Hematopoietic multipotent progenitor cell treated with erythropoietin and hydrocortisone succinate and interleukin-3 and kit ligand, for 4 days (in vitro differentiated cells): ENCODE results near the gene MPV17.
"Not testable (repeated sequence)": the region's sequence is repeated elsewhere in the genome, so short reads cannot be mapped to it uniquely, and the experiment has no call there.

Experiments
- DNase-seq: peaks from one replicate; pipeline ENCODE4 v3.0.0-alpha.2; 2015

The MPV17 gene, protein sequence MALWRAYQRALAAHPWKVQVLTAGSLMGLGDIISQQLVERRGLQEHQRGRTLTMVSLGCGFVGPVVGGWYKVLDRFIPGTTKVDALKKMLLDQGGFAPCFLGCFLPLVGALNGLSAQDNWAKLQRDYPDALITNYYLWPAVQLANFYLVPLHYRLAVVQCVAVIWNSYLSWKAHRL

DNA sequence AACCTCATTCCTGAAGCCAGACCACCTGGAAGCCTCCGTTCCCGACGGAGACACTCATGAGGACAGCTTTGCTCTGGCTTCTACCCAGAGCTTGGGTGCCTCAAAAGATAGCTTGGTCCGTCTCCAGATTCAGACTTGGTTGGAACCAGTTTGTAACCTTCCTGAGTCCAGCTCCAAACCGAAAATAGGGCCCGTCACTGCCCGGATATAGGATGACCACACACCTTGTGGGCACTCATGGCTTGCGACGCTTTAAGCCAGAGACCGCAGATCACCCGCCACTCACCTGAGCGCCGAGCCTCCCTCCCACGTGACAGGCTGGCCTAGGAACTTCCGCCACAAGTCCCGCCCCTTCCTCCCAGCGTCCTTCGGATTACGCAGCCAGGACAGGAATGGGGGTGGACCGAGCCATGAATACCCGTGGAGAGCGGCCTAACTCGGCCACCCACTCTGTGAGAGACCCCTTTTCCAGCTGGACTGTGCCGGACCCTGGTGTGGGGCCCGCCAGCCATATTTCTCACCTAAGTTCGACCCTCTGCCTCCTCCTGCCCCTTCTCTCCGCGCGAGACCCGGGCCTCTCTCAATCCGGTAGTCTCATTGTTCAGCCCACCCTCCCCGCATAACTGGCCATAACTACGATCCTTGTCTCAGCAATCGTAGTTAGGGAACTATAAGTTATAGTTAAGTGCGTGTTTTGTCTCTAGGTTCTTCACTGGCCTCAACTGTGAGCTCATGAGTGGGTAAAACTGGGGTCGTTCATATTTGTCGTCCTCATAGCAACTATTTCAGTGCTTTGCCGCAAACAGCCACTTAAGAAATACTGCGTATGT, at the start of gene MPV17:
TSS of gene MPV17 (minus strand) at position 332 of the 830 bp plus-strand sequence. CDS start 580 bp downstream, outside the sequence.
- peak; percentile 97 for DNase-seq

DNA sequence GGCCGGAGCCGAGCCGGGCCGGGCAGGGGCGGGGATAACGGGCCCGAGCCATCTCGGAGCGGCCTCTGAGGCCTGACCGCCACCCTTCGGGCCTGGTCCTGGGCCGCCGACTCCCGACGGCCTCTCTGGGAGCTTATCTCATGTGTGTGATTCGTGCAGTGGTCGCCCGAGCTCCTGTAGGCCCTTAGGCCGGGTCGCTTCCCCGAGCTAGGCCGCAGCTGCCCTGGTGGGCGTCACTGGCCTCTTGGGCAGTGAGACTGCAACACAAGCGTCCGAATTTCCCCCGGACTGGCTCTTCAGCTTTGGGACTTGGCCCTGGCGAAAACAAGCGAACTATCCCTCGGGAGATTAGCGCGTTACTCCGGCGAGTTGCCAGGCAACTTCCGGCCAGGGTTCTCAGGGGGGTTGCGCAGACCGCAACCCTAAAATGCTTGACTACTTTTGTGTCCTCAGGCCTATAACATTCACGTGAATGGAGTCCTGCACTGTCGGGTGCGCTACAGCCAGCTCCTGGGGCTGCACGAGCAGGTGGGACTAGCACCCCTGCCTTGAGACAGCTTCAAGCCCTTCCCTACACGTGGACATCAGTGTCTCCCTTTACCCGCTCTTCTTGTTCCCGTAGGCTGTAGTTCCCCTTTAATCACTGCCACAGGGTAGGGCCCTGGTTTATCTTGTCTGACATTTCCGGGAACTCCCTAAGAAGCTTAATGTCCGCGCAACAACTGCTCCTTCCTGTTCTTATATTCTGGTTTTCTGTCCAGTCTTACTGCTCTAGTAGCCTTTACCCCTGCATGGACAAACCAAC, 48.1 kb upstream of the MPV17 start:
- peak; percentile 93 for DNase-seq

DNA sequence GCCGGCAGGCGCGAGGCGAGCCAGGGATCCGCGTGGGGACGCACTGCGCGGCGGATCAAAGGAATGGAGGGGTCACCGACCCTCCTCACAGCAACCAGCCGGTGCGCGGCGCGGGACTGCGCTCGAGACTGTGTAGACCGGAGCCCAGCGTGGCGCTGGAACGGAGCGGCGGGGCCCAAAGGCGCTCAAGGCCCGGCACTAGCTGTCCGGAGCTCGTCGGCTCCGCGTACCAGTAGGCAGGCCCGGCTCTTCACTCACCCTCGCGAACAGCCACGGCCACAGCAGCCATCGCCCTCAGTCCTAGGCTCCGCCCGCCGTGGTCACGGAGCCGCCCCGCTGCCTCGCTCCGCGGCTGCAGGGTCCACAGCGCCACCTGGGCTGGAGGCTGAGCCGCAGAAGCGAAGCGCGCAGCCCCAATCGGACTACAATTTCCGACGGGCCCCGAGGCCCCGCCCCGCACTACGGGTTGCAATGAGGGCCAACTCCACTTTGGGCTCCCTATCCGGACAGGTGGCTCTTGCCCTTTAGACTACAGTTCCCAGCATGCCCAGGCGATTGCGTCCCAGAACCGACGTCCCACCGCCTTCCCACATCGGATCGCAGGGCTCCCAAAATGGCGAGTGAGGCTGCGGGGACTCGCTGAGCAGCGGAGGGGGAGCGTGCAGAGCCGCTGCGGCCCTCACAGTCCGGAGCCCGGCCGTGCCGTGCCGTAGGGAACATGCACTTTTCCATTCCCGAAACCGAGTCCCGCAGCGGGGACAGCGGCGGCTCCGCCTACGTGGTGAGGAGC, 47.3 kb upstream of the MPV17 start, which contains the start of the genes EIF2B4 and SNX17:
TSS of gene EIF2B4 (minus strand) at position 313 of the 790 bp plus-strand sequence. CDS start at position 289, 24 bp downstream.
TSS of gene SNX17 (plus strand) at position 591 of the 790 bp plus-strand sequence. CDS start at position 719, 128 bp downstream.
- DNase-seq: peak; percentile 100

DNA sequence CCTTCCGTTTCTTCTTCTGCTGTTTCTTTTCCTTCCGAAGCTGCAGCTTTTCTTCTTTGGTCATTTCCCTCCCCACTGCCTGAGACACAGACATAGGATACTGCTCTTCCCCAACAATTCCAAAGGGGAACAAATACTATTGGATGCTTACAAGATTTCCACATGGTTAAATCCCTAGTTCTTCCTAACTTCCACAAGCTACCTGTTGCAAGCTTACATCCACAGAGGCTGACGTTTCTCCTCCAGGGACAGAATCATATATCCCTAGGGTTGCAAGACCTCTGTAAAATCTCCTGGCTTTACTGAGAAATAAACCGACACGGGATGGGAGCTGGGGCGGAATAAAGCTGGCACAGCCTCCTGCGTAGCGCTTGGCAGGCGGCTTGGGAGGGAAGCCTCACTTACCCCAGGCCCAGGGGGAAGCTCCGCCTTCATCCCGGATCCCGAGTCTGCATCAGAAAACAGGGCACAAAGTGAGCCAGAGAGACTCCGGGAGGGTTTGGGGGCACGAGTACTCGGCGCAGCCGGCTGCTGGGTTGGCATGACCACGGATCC, 46.7 kb upstream of the MPV17 start:
- peak; percentile 69 for DNase-seq

DNA sequence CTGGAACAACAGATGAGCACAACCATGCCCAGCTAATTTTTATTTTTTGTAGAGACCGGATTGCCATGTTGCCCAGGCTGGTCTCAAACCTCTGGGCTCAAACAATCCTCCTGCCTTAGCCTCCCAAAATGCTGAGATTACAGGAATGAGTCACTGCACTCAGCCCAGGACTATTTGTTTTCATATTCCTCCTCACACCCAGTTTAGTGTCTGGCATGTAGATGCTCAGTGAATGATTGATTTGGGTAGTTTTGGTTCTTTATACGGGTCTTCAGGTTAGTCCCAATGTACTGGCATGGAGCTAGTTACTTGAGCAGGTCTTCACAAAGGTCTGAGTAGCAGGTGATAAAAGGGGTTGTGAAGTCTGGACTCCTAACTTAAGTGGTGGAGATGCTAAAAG, 41.0 kb upstream of the MPV17 start:
- DNase-seq: no peak

DNA sequence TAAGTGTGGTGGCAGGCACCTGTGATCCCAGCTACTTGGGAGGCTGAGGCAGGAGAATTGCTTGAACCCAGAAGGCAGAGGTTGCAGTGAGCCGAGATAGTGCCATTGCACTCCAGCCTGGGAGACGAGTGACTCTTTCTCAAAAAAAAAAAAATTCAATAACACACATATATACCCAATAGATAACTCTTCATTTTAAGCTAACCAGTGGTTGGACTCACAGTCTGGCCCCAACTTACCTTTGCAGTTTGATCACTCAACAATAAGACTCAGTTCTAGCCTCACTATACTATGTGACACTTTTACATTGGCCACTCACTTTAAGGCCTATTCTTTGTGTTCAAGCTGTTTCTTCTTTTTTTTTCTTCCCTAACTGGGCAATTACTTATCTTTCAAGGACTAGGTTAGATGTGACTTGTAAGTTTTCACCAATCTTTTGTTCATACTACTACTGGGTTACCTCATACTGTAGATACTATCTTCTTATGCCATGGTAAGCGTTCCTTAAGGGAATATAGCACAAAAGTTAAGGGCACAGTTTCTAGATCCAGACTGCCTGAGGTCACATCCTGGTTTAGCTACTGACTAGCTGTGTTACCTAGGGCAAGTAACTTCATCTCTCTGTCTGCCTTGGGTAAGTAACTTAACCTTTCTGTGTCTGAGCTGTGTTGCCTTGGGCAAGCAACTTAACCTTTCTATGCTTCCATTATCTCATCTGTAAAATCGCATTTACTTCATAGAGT, 40.0 kb upstream of the MPV17 start:
- no peak for DNase-seq

DNA sequence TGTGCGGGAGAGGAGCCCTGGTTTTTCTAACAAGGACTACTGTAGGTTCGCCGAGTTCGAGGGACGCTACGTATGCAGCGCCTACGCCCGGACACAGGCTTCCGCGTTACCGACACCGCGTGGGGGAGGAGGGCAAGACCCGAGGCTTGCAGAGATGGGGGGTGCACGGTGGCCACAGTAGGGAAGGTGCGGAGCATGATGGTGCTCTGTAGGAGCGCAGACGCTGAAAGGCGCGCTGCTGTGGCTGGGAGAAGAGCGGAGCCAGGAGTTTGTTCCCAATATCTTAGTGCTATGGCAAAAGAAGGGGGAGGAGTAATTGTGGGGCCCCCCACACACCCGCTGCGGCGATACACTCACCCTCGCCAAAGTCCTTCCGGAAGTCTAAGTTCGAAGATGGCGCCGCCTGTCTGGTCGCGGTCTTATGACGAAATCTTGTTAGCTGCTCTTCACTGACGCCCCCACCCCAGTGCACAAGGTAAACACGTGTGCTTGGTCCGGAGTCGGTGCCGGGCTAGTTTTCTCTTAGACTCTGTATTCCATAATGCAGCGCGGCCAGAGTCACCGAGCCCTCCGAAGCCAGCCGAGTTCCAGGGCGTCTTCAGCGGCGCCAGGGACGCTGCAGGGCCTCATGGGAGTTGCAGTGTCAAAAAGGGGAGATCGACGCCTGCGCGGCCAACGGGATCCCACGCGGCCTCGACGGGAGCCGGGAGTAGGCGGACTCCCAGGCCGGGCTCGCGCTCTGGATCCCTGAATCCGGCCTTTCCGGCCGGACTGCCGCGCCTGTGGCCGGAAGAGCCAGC, 33.7 kb upstream of the MPV17 start, which contains the start of gene GTF3C2:
TSS of gene GTF3C2 (minus strand) at position 383 of the 800 bp plus-strand sequence. CDS start 13,210 bp downstream, outside the sequence.
- DNase-seq: peak; percentile 99

DNA sequence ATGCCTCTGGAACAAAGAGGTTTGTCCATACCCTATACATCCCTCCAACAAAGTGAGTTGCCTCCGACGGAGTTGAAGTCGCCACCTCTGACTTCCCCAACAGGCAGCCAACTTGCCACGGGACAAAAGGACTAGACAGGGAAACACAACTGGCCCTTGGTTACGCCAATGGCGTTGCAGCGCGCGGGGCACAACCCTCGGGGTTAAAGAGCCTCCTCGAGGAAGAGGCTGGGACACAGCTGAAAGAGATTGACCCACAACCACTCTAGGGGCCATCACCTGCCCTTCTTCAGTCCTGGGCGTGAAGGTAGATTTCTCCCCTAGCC, 33.1 kb upstream of the MPV17 start:
- peak; percentile 88 for DNase-seq

DNA sequence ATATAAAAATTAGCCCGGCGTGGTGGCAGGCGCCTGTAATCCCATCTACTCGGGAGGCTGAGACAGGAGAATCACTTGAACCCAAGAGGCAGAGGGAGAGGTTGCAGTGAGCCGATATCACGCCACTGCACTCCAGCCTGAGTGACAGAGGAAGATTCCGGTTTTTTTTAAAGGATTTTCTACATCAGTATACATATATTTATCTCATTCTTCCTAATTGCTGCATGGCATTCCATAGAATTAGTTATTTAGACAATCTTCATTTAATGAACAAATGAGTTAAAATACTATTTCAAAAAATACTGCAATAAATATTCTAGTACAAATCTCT, 31.7 kb upstream of the MPV17 start:
- DNase-seq: no peak

DNA sequence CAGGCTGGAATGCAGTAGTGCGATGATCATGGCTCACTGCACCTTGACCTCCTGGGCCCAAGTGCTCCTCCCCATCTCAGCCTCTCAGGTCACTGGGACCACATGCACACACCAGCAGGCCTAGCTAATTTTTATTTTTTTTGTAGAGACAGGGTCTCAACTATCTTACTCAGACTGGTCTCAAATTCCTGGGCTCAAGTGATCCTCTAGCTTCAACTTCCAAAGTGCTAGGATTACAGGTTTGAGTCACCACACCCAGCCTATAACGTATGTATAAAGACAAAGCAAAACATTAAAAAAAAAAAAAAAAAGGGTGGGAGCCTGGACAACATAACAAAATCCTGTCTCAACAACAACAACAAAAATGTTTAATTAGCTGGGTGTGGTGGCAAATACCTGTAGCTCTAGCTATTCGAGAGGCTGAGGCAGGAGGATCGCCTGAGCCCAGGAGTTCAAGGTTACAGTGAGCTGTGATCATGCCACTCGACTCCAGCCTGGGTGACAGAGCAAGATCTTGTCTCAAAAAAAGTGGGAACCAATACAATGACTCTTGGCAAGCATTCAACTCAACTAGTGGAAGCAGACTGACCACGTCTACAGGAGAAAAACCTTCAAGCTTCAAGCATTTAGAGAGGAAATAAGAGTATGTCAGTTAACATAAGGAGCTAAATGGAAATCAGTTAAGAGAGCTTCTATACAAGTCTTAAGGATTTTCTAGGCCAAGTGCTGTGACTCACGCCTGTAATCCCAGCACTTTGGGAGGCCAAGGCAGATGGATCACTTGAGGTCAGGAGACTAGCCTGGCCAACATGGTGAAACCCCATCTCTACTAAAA, 31.1 kb upstream of the MPV17 start:
- peak; percentile 83 for DNase-seq

DNA sequence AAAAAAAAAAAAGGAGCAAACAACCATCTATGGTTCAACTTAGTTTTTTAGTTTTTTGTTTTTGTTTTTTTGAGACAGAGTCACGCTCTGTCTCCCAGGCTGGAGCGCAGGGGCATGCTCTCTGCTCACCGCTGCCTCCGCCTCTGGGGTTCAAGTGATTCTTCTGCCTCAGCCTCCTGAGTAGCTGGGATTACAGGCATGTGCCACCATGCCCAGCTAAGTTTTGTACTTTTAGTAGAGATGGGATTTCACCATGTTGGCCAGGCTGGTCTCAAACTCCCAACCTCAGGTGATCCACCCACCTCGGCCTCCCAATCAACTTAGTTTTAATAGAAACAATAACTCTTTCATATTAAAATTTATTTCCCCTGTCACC, 30.5 kb upstream of the MPV17 start:
- DNase-seq: not testable (repeated sequence)

DNA sequence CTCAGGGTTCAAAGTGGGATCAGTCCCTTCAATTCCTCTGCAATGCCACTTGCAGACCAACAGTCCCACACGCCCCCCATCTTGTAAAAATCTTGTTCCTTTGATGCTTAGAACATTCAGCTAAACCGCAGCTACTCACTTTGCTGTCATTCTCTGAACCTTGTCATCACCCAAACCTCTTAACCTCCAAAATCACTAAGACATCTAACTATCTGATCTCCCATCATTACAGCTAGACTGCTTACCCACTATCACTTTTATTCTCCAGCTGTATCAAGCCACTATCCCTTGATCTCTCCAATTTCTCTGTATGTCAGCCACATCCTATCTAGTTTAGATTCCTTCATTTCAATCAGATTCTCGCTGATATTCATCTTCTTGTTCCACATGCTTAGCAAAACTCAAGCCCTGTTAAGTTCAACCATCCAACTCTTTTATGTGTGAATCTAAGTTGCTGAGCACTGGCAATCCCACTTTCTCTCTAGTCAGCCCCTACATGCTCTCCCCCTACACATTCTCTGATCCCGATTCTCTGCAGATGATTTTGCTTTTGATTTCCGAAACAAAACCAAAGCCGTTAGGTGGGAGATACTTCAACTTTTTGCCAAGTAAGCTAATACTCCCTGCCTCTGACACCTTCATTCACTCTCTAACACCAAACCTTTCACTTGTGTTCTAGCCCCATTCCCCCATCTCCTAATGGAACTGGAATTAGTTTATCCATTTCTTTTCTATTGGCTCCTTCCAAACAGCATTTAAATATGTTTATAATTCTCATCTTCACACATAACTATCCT, 29.1 kb upstream of the MPV17 start:
- DNase-seq: no peak

DNA sequence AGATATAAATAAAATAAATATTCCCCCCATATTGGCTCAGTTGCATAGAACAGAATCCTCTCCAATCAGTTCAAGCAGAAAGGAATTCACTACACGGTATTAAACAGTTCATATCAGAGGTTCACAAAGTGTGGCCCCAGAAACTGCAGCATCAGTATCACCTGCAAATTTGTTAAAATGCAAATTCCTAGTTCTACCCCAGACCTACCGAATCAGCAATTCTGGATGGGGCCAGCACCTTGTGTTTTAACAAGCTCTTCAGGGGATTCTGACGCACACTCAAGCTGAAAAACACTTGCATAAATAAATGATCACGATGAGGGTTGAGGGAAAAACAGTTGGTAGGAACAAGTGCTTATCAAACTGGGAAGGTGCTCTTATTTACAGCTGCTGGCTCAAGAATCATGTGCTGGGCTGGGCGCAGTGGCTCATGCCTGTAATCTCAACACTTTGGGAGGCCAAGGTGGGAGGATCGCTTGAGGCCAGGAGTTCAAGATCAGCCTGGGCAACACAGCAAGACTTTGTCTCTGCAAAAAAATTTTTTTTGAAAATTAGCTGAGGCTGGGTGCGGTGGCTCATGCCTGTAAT, 27.3 kb upstream of the MPV17 start:
- no peak for DNase-seq

DNA sequence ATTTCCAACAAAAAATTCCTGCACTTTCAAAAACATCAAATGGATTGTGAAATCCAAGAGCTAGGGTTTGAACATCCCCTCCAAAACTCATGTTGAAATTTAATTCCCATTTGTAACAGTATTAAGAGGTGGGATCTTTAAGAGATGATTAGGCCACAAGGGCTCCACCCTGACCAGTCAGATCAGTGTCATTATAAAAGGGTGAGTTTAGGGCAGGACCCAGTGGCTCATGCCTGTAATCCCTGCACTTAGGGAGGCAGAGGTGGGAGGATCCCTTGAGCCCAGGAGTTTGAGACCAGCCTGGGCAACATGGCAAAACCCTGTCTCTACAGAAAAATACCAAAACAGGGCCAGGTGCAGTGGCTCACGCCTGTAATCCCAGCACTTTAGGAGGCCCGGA, 24.7 kb upstream of the MPV17 start:
- DNase-seq: no peak

DNA sequence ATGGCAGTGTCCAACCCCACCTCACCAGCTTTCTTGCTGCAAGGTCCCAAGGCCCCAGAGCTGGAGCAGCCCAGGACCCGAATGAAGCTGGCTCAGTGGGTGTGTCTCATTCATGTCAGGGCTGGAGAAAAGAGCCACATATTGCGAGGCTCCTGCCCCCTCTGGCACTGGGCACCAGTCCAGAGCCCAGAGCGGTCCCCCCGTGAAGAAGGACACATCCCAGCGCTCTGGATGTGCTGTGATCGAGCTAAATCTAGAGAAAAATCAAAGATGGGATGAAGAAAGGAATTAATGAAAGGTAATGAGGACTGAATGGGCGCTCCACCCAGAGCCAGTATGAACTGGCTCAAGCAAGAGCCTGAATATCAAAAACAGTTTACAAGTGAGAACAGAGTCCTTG, 13.3 kb upstream of the MPV17 start:
- DNase-seq: no peak

DNA sequence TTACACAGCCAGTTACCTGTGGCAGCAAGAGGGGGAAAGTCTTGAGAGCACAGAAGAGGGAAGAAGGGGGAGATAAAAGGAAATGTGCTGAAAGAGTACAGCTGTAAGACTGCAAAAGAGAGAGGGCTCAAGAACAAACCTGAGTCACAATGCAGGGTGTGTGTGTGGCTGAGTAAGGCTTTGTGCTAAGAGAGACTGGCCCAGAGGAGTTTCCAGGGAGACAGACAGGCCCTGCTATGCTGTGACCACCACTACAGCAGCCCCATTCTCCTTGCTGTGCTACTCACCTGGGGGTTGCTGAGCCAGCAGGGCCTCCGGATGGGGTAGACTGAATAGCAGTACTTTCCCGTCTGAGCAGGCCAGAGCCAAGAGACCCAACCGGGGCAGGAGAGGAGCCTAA, 12.4 kb upstream of the MPV17 start:
- DNase-seq: no peak

DNA sequence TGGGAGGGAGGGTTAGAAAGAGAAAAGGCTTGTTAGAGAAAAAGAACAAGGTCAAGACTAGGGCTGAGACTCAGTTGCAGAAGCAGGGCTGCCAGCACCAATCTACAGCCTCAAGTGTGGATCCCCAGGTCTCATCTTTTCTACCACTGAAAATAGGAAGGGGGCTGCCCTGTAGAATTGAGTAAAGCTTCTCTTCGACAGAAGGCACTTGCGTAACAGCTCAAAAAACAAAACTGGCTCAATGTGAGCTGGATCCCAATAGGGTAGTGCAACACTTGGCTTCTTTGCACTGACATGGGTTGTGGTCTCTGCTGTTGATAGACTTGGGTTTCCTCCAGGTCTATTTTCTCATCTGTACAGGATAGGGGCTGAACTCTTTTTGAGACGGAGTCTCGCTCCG, 1.8 kb upstream of the MPV17 start:
- DNase-seq: peak; percentile 46

DNA sequence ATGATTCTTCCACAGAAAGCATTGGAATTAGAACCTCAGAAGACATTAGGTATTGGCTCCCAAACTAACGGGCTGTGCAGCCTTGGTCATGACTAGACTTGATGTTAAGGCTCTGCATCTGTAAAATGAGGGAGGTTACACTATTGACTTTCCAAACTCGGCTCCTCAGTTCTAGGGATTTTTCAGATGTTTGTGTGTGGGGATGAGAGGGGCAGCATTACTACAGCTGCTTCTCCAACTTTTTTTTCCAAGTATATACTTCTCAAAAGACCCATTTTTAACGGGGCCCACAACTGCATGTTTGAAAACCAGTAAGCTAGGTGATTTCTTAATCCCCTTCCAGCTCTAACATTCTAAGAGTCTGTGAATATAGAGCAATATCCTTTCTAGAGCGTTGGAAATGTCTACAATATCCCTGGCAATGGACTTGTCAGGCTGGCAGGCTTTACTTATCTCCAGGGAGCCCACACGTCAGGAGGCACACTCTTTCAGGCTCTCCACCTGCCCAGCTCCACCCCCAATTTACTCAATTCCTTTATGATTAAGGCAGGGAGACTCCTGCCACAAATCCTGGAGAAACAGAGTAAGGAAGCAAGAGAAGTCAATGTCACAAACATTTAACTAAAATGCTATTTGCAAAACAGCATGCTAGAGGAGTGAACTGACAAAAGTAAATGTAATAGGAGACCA, 844 bp upstream of the MPV17 start:
- DNase-seq: no peak
